ENCODE measurements around the gene OXSR1. TPM values are rescaled to one million over a fixed set of nuclear protein-coding genes. Genes with fewer than 3 reads are reported as not detected.
A peak's percentile ranks its signal among the peaks of the same experiment; 100 is the strongest.

Gene OXSR1
- total and polyA plus RNA-seq, 8 donors = 7.0 to 49.9 (median 19.8) TPM

GRCh38 chr3:38129058-38129457, 36.3 kb upstream of the OXSR1 start:
- Histone ChIP-seq H3K36me3 (peaks cover 80 to 100% (median 100%) of the 10 kb centered on the region in 4 donors), H3K27ac (peak overlapping the region in 1 of 5 donors; percentile 3), H3K4me3 (no peak overlapping the region), H3K27me3 (no peaks in the 10 kb centered on the region), H3K9me3 (no peaks in the 10 kb centered on the region), H3K4me1 (peaks cover 18 to 58% (median 30%) of the 10 kb centered on the region in 4 donors)
- DNase-seq = peak in 1 of 2 donors; percentile 28
- 51 to 88% (median 74%) methylated on average over 5 of the region's 5 CpGs for WGBS, 5 donors
- intact Hi-C loops (cut with DNase I; ENCODE audit: low total_unique reads) = loop anchor here (10.0 kb wide), 1 partner anchor 346 kb away; no protein-coding TSS in a partner anchor
- TF ChIP-seq POLR2AphosphoS5 (IDR thresholded peaks at IDR 0.05) = no peak
- no peak for TF ChIP-seq CTCF (IDR thresholded peaks at IDR 0.05)
- no peak for TF ChIP-seq POLR2A (IDR thresholded peaks at IDR 0.05)
- no peak for TF ChIP-seq EP300 (IDR thresholded peaks at IDR 0.05)

- H3K27me3 ChIP-seq = no peaks in the 10 kb centered on the region
- H3K4me1 ChIP-seq = peaks cover 29 to 74% (median 46%) of the 10 kb centered on the region in 4 donors
- WGBS, 5 donors = 57 to 67% (median 65%) methylated on average over 3 of the region's 3 CpGs
- no peak overlapping the region for H3K4me3 ChIP-seq
- TF ChIP-seq CTCF (IDR thresholded peaks at IDR 0.05) (no peak), POLR2A (IDR thresholded peaks at IDR 0.05) (no peak), POLR2AphosphoS5 (IDR thresholded peaks at IDR 0.05) (no peak), EP300 (IDR thresholded peaks at IDR 0.05) (no peak)
- peak; percentile 23 to 33 for DNase-seq
- H3K27ac ChIP-seq = peak overlapping the region in 1 of 5 donors; percentile 20
- H3K9me3 ChIP-seq = no peaks in the 10 kb centered on the region
- intact Hi-C loops (cut with DNase I; ENCODE audit: low total_unique reads) = no loop called here
- H3K36me3 ChIP-seq = peaks cover 67 to 94% (median 90%) of the 10 kb centered on the region in 4 donors
These were observed 34.7 kb upstream of the OXSR1 start for GRCh38 chr3:38130631-38131065.

- H3K4me1 ChIP-seq = peaks cover 34 to 79% (median 53%) of the 10 kb centered on the region in 4 donors
- no peaks in the 10 kb centered on the region for H3K27me3 ChIP-seq
- H3K4me3 ChIP-seq = no peak overlapping the region
- H3K9me3 ChIP-seq = no peaks in the 10 kb centered on the region
- TF ChIP-seq EP300 (IDR thresholded peaks at IDR 0.05) = no peak
- TF ChIP-seq POLR2A (IDR thresholded peaks at IDR 0.05) = no peak
- TF ChIP-seq POLR2AphosphoS5 (IDR thresholded peaks at IDR 0.05) = no peak
- no peak for TF ChIP-seq CTCF (IDR thresholded peaks at IDR 0.05)
- DNase-seq = peak; percentile 25 to 51
- H3K36me3 ChIP-seq = peaks cover 55 to 83% (median 79%) of the 10 kb centered on the region in 4 donors
- 69 to 75% (median 74%) methylated on average over 6 of the region's 6 CpGs for WGBS, 5 donors
- no peak overlapping the region for H3K27ac ChIP-seq
- intact Hi-C loops (cut with DNase I; ENCODE audit: low total_unique reads) = no loop called here
These were observed 33.5 kb upstream of the OXSR1 start for GRCh38 chr3:38131621-38132369.

- intact Hi-C loops (cut with DNase I; ENCODE audit: low total_unique reads) = no loop called here
- DNase-seq = no peak
- H3K27ac ChIP-seq = peak overlapping the region in 4 of 5 donors; percentile 42 to 98 (median 61)
- no peaks in the 10 kb centered on the region for H3K27me3 ChIP-seq
- peaks cover 41 to 69% (median 65%) of the 10 kb centered on the region in 4 donors for H3K36me3 ChIP-seq
- TF ChIP-seq POLR2A (IDR thresholded peaks at IDR 0.05) = no peak
- no peak for TF ChIP-seq CTCF (IDR thresholded peaks at IDR 0.05)
- TF ChIP-seq EP300 (IDR thresholded peaks at IDR 0.05) = no peak
- TF ChIP-seq POLR2AphosphoS5 (IDR thresholded peaks at IDR 0.05) = no peak
- no peak overlapping the region for H3K4me3 ChIP-seq
- peaks cover 40 to 84% (median 60%) of the 10 kb centered on the region in 4 donors for H3K4me1 ChIP-seq
- H3K9me3 ChIP-seq = no peaks in the 10 kb centered on the region
- 65 to 87% (median 74%) methylated on average over 3 of the region's 3 CpGs for WGBS, 5 donors
These were observed 32.2 kb upstream of the OXSR1 start for GRCh38 chr3:38133209-38133556.

Data from stomach (tissue), 9 donors.